Smooth muscle cell (in vitro differentiated cells): ENCODE data around the gene TRMT10B. TPM values are rescaled to one million over a fixed set of nuclear protein-coding genes. Genes with fewer than 3 reads are reported as not detected.
"Not testable (repeated sequence)": the region's sequence is repeated elsewhere in the genome, so short reads cannot be mapped to it uniquely, and the experiment has no call there.

ENCODE experiments used
- DNase-seq: peaks from one replicate; lab custom pipeline; 2025; ENCODE audit not compliant: unreplicated experiment; lab: John Stamatoyannopoulos, UW
- H2AFZ ChIP-seq: fragments of 200-600 bp; sonication (generic); 2 replicates; pipeline ENCODE4 v1.6.0; 2016; ENCODE audit warnings: antibody characterized with exemption, low read depth, mild to moderate bottlenecking
- H3F3A ChIP-seq: fragments of 200-600 bp; sonication (generic); 2 replicates; pipeline ENCODE4 v1.6.0; 2017; ENCODE audit warnings: antibody characterized with exemption, low read depth
- H3K27ac ChIP-seq: fragments of 200-600 bp; sonication (generic); 2 replicates; pipeline ENCODE4 v1.5.1; 2016; ENCODE audit warnings: low read depth, mild to moderate bottlenecking
- H3K27me3 ChIP-seq: fragments of 200-600 bp; sonication (generic); 2 replicates; pipeline ENCODE4 v1.6.1; 2016; ENCODE audit warnings: low read depth, mild to moderate bottlenecking
- H3K36me3 ChIP-seq: fragments of 200-600 bp; sonication (generic); 2 replicates; pipeline ENCODE4 v1.5.1; 2016; ENCODE audit warnings: low read depth
- H3K4me1 ChIP-seq: fragments of 200-600 bp; sonication (generic); 2 replicates; pipeline ENCODE4 v1.5.1; 2016; ENCODE audit warnings: low read depth
- H3K4me2 ChIP-seq: fragments of 200-600 bp; sonication (generic); 2 replicates; pipeline ENCODE4 v1.6.0; 2016; ENCODE audit warnings: mild to moderate bottlenecking
- H3K4me3 ChIP-seq: fragments of 200-600 bp; sonication (generic); 2 replicates; pipeline ENCODE4 v1.5.1; 2016; ENCODE audit warnings: mild to moderate bottlenecking
- H3K79me2 ChIP-seq: fragments of 200-600 bp; sonication (generic); 2 replicates; pipeline ENCODE4 v1.6.0; 2016; ENCODE audit warnings: low read depth, mild to moderate bottlenecking
- H3K9ac ChIP-seq: fragments of 200-600 bp; sonication (generic); 2 replicates; pipeline ENCODE4 v1.6.0; 2016; ENCODE audit warnings: low read depth
- H3K9me3 ChIP-seq: fragments of 200-600 bp; sonication (generic); replicated peaks from 2 replicates; pipeline ENCODE4 v1.5.1; 2016; ENCODE audit warnings: low read depth
- H4K20me1 ChIP-seq: fragments of 200-600 bp; sonication (generic); 2 replicates; pipeline ENCODE4 v1.6.0; 2016; ENCODE audit warnings: low read depth
- CTCF ChIP-seq: fragments of 200-600 bp; sonication (generic); IDR thresholded peaks from 2 replicates; pipeline ENCODE4 v1.5.1; 2017; ENCODE audit warnings: borderline replicate concordance, mild to moderate bottlenecking, antibody characterized with exemption; ENCODE audit not compliant: insufficient read depth, poor library complexity, severe bottlenecking
- WGBS: methylation state at CpG from one replicate; pipeline ENCODE4 v1.1.7; 2016; ENCODE audit warnings: low lambda C conversion rate; 5-methylcytosine and 5-hydroxymethylcytosine counted together
- polyA plus RNA-seq: library from polyadenylated mRNA; unstranded; fragments of >200 nt; fragmentation: Nextera tagmentation; extraction: Ambion mirVana; gene quantifications from 2 replicates; pipeline ENCODE4 v1.2.1, GENCODE V29; 2016
- total RNA-seq: library from RNA; depleted of rRNA; stranded (reverse); fragments of >200 nt; gene quantifications from 2 replicates; pipeline ENCODE4 v1.2.3, GENCODE V29; 2014

TRMT10B gene
- total and polyA plus RNA-seq, 2 experiments from 2014 or later, result 2.7 to 6.4 TPM

GRCh38 chr9:37747271-37747753, 6.3 kb upstream of the TRMT10B start:
- Histone ChIP-seq H3K79me2 (no peaks in the 10 kb centered on the region), H3F3A (peaks cover 3% of the 10 kb centered on the region), H2AFZ (no peak overlapping the region), H4K20me1 (no peaks in the 10 kb centered on the region), H3K4me3 (no peak overlapping the region), H3K27me3 (no peaks in the 10 kb centered on the region), H3K36me3 (no peaks in the 10 kb centered on the region), H3K4me1 (peaks cover 3% of the 10 kb centered on the region), H3K9me3 (no peaks in the 10 kb centered on the region), H3K27ac (peak overlapping the region; percentile 6), H3K9ac (no peak overlapping the region), H3K4me2 (peak overlapping the region; percentile 14)
- WGBS, result 40% methylated on average over 3 of the region's 3 CpGs
- TF ChIP-seq CTCF, result peak; percentile 78
- DNase-seq, result no peak

GRCh38 chr9:37749129-37749528, 4.5 kb upstream of the TRMT10B start:
- DNase-seq, result no peak
- Histone ChIP-seq H3K4me2 (no peak overlapping the region), H3K4me3 (no peak overlapping the region), H2AFZ (no peak overlapping the region), H3K27me3 (no peaks in the 10 kb centered on the region), H3K36me3 (no peaks in the 10 kb centered on the region), H3K4me1 (peaks cover 3% of the 10 kb centered on the region), H4K20me1 (no peaks in the 10 kb centered on the region), H3F3A (peaks cover 3% of the 10 kb centered on the region), H3K9ac (no peak overlapping the region), H3K9me3 (no peaks in the 10 kb centered on the region), H3K27ac (no peak overlapping the region), H3K79me2 (no peaks in the 10 kb centered on the region)
- WGBS, result 85% methylated on average over 5 of the region's 5 CpGs
- TF ChIP-seq CTCF, result no peak

- Histone ChIP-seq H3K9me3 (no peaks in the 10 kb centered on the region), H3K4me2 (no peak overlapping the region), H3K9ac (no peak overlapping the region), H4K20me1 (no peaks in the 10 kb centered on the region), H3K4me3 (no peak overlapping the region), H3K27me3 (no peaks in the 10 kb centered on the region), H3K27ac (no peak overlapping the region), H3F3A (peaks cover 3% of the 10 kb centered on the region), H3K79me2 (no peaks in the 10 kb centered on the region), H3K36me3 (no peaks in the 10 kb centered on the region), H2AFZ (no peak overlapping the region), H3K4me1 (peaks cover 3% of the 10 kb centered on the region)
- no peak for TF ChIP-seq CTCF
- 79% methylated on average over 6 of the region's 6 CpGs for WGBS
- no peak for DNase-seq
These were observed 2.4 kb upstream of the TRMT10B start for GRCh38 chr9:37751186-37751585.

- not testable (repeated sequence) for H3K27ac ChIP-seq, H3F3A ChIP-seq, H3K27me3 ChIP-seq, H2AFZ ChIP-seq, H3K4me1 ChIP-seq, H3K4me2 ChIP-seq, H3K9me3 ChIP-seq, H3K9ac ChIP-seq, H4K20me1 ChIP-seq, H3K4me3 ChIP-seq, H3K36me3 ChIP-seq, DNase-seq, H3K79me2 ChIP-seq
- 96% methylated on average over 25 of the region's 30 CpGs for WGBS
These were observed 1.9 kb upstream of the TRMT10B start for GRCh38 chr9:37751704-37752103.

GRCh38 chr9:37752112-37752511, 1.5 kb upstream of the TRMT10B start:
- not testable (repeated sequence) for H3K36me3 ChIP-seq, H3K4me1 ChIP-seq, H3F3A ChIP-seq, H3K4me3 ChIP-seq, H3K9me3 ChIP-seq, H3K27ac ChIP-seq, H3K27me3 ChIP-seq, H4K20me1 ChIP-seq, H2AFZ ChIP-seq, H3K4me2 ChIP-seq, H3K79me2 ChIP-seq, H3K9ac ChIP-seq, DNase-seq
- WGBS, result 97% methylated on average over 11 of the region's 13 CpGs
